ENCODE results near the gene ZNF362. TPM values are rescaled to one million over a fixed set of nuclear protein-coding genes. Genes with fewer than 3 reads are reported as not detected.

ZNF362 gene
- total RNA-seq, 2 donors from 2014 or later: 7.9 to 17.9 TPM

DNA sequence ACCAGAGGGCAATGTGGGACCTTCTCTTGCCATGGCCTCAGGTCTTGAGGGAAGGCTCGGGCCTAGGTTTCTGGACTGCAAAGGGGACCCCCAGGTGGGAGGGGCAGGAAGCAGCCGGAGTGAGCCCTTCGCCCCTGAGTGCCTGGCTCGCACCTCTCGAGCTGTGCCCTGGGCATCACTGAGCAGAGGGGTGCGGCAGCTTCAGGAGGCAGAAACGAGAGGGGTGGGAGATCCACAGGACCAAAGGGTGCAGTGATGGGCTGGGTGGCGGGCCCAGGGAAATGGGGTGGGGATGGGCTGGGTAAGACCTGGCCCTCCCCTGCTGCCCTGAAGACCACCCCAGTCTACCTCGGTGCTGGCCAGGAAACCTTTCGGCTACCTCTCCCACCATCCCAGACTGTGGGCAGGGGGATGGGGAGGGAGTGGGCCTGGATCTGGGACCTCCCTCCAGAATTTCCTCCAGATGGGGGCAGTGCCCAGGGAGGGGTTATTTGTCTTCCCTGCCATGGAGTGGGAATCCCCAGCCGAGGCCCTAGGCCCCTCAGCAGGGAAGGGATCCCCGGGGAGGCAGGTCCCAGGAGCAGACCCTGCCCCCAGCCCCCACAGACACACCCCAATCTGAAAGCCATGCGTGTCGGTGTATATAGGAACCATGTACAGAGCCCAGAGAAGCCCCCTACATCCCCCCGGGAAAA is 43.3 kb downstream of the ZNF362 start:
- Histone ChIP-seq H3K36me3 (replicated peaks in 1 of 2; ENCODE audit: insufficient read depth in 1 of 2, low read depth in 2 of 2) (peaks cover 0 to 7% of the 10 kb centered on the region in 2 donors), H3K27ac (no peak overlapping the region), H3K4me1 (no peaks in the 10 kb centered on the region), H3K9me3 (no peaks in the 10 kb centered on the region), H3K4me3 (no peak overlapping the region), H3K27me3 (no peaks in the 10 kb centered on the region)
- DNase-seq: peak in 1 of 4 donors; percentile 5
- TF ChIP-seq POLR2A (IDR thresholded peaks at IDR 0.05) (no peak), CTCF (IDR thresholded peaks at IDR 0.05) (no peak)
- intact Hi-C loops (cut with DNase I): loop anchor here (5.0 to 10.0 kb wide), 2 partner anchors 68 to 165 kb away; no protein-coding TSS in a partner anchor
- no peak for ATAC-seq
- 88 to 96% methylated on average over 15 of the region's 15 CpGs for whole genome bisulfite sequencing, 2 donors

GRCh38 chr1:33300673-33301072 is 44.4 kb downstream of the ZNF362 start:
- no peaks in the 10 kb centered on the region for H3K27me3 ChIP-seq
- no peak overlapping the region for H3K27ac ChIP-seq
- H3K4me3 ChIP-seq: no peak overlapping the region
- H3K36me3 ChIP-seq (replicated peaks in 1 of 2; ENCODE audit: insufficient read depth in 1 of 2, low read depth in 2 of 2): peaks cover 0 to 3% of the 10 kb centered on the region in 2 donors
- H3K4me1 ChIP-seq: no peaks in the 10 kb centered on the region
- TF ChIP-seq CTCF (IDR thresholded peaks at IDR 0.05) (no peak), POLR2A (IDR thresholded peaks at IDR 0.05) (no peak)
- WGBS, 2 donors: 90 to 93% methylated on average over 4 to 5 of the region's 5 CpGs
- ATAC-seq (no peak), DNase-seq (peak in 3 of 4 donors; percentile 47 to 59 (median 48))
- intact Hi-C loops (cut with DNase I): no loop called here
- H3K9me3 ChIP-seq: no peaks in the 10 kb centered on the region

DNA sequence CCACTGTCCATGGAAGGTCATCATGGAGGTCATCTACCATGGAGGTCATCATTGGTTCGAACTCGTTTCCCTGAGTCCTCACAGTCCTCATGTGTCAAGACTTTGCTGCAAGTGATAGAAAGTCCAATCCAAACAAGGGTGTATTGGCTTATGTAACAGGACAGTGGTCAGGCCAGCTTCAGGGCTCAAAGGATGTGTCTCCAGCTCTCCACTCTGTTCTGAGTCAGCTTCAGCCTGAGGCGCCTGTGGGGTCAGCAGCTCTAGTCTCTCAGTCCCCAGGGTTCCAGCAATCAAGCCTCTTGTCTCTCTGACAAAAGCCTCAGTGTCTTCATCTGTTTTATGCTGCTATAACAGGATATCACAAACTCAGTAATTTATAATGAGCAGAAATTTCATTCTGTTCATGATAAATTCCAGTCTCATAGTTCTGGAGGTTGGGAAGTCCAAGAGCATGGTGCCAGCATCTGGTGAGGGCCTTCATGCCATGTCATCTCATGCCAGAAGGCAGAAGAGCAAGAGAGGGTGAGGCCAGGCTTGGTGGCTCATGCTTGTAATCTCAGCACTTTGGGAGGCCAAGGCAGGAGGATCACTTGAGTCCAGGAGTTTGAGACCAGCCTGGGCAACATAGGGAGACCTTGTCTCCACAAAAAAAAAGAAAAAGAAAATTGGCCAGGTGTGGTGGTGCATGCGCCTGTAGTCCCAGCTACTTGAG is 45.1 kb downstream of the ZNF362 start:
- DNase-seq (peak in 1 of 4 donors; percentile 15), ATAC-seq (no peak)
- Histone ChIP-seq H3K9me3 (no peaks in the 10 kb centered on the region), H3K4me3 (no peak overlapping the region), H3K27ac (no peak overlapping the region), H3K27me3 (no peaks in the 10 kb centered on the region), H3K4me1 (peaks cover 2% of the 10 kb centered on the region), H3K36me3 (replicated peaks in 1 of 2; ENCODE audit: insufficient read depth in 1 of 2, low read depth in 2 of 2) (peaks cover 0 to 2% of the 10 kb centered on the region in 2 donors)
- 75 to 91% methylated on average over 3 to 4 of the region's 4 CpGs for WGBS, 2 donors
- TF ChIP-seq CTCF (IDR thresholded peaks at IDR 0.05) (no peak), POLR2A (IDR thresholded peaks at IDR 0.05) (no peak)
- intact Hi-C loops (cut with DNase I): no loop called here

GRCh38 chr1:33302325-33302724 is 46.0 kb downstream of the ZNF362 start:
- H3K36me3 ChIP-seq (replicated peaks in 1 of 2; ENCODE audit: insufficient read depth in 1 of 2, low read depth in 2 of 2): no peaks in the 10 kb centered on the region
- no peak for TF ChIP-seq CTCF (IDR thresholded peaks at IDR 0.05)
- no peak for TF ChIP-seq POLR2A (IDR thresholded peaks at IDR 0.05)
- H3K4me1 ChIP-seq: peaks cover 10% of the 10 kb centered on the region
- WGBS, 2 donors: 90 to 93% methylated on average over 1 of the region's 1 CpG
- ATAC-seq (no peak), DNase-seq (peak in 1 of 4 donors; percentile 2)
- no peak overlapping the region for H3K27ac ChIP-seq
- no peak overlapping the region for H3K4me3 ChIP-seq
- no peaks in the 10 kb centered on the region for H3K9me3 ChIP-seq
- no peaks in the 10 kb centered on the region for H3K27me3 ChIP-seq
- intact Hi-C loops (cut with DNase I): no loop called here
